Bronchial epithelial cell (primary cell): ENCODE data around the gene IGF1R. TPM values are rescaled to one million over a fixed set of nuclear protein-coding genes. Genes with fewer than 3 reads are reported as not detected.

Source experiments
- DNase-seq: peaks from one replicate; pipeline ENCODE4 v3.0.0-alpha.2; 2010; ENCODE audit warnings: low read depth
- FAIRE-seq: peaks from 2 replicates; lab custom pipeline; 2011; peaks lifted over from hg19 to GRCh38; lab: Jason Lieb, UNC
- H3K27me3 ChIP-seq: 2 replicates; pipeline ENCODE4 v1.5.1; 2011; ENCODE audit warnings: low read length; ENCODE audit not compliant: control insufficient read depth, insufficient read depth
- H3K36me3 ChIP-seq: 2 replicates; pipeline ENCODE4 v1.5.1; 2011; ENCODE audit warnings: low read length; ENCODE audit not compliant: control insufficient read depth, insufficient read depth
- H3K4me3 ChIP-seq: 2 replicates; pipeline ENCODE4 v1.5.1; 2011; ENCODE audit warnings: mild to moderate bottlenecking, low read depth, low read length, control low read depth
- total RNA-seq: library from RNA; depleted of rRNA; stranded (reverse); fragments of >200 nt; gene quantifications from 2 replicates; pipeline ENCODE4 v1.2.1, GENCODE V29; 2014
- TF ChIP-seq, protein P1 (sequence below): IDR thresholded peaks from 2 replicates; pipeline ENCODE4 v1.5.1; 2011; ENCODE audit warnings: mild to moderate bottlenecking, moderate library complexity, low read length, control low read depth, inconsistent platforms; ENCODE audit not compliant: insufficient read depth, severe bottlenecking

Gene IGF1R
- total RNA-seq, 1 donor from 2014 or later: 39.5 TPM

DNA sequence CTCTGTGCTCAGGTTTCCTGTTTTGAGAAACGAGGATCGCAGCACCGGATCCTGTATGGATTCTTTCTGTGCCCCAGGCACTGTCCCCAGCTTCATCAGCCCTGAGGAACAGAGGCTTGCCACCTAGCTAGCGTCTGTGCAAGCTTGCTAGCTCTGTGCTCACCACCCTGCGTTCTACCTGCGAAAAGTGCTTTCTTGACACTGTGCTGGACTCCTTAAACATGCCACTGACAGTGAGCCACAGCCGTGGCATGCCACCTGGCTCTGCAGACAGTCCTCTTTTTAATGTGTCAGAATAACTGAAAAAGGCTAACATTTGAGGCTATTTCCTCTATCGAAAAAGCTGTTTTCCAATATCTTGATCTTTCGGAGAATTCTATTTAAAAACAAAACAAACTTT is 357.8 kb downstream of the IGF1R start:
- no peak for DNase-seq

DNA sequence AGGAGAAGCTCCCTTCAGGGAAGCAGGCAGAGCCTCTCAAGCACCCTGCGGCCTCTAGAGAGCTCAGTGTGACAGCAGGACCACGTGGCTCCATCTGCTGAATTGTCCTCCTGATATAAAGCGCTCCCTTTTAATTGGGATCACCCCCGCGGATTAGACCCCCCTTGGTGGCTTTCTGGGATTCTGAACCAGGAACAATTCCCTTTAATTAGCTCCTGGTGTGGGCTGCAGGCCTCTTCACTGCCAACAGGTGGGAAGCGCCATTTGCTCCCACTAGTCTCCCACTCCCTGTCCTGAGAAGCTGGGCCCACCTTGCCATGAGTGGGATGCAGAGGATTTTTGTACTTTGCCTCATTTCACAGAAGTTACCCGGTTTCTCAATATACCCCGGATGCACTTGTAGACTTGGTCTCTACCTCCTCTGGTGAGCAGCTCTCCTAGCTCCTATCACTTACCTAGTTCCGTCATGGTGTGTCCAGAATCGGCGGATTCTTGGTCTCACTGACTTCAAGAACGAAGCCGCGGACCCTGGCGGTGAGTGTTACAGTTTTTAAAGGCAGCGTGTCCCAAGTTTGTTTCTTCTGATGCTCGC is 358.7 kb downstream of the IGF1R start:
- TF ChIP-seq, protein P1, sequence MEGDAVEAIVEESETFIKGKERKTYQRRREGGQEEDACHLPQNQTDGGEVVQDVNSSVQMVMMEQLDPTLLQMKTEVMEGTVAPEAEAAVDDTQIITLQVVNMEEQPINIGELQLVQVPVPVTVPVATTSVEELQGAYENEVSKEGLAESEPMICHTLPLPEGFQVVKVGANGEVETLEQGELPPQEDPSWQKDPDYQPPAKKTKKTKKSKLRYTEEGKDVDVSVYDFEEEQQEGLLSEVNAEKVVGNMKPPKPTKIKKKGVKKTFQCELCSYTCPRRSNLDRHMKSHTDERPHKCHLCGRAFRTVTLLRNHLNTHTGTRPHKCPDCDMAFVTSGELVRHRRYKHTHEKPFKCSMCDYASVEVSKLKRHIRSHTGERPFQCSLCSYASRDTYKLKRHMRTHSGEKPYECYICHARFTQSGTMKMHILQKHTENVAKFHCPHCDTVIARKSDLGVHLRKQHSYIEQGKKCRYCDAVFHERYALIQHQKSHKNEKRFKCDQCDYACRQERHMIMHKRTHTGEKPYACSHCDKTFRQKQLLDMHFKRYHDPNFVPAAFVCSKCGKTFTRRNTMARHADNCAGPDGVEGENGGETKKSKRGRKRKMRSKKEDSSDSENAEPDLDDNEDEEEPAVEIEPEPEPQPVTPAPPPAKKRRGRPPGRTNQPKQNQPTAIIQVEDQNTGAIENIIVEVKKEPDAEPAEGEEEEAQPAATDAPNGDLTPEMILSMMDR: no peak
- FAIRE-seq (no peak), DNase-seq (no peak)
- no peaks in the 10 kb centered on the region for H3K36me3 ChIP-seq
- H3K4me3 ChIP-seq: no peak overlapping the region
- H3K27me3 ChIP-seq: no peaks in the 10 kb centered on the region

More for the DNA sequence above, 357.8 kb downstream of the IGF1R start:
- Histone ChIP-seq H3K27me3 (no peaks in the 10 kb centered on the region), H3K36me3 (no peaks in the 10 kb centered on the region), H3K4me3 (no peak overlapping the region)
- TF ChIP-seq, protein P1: no peak
- no peak for FAIRE-seq

DNA sequence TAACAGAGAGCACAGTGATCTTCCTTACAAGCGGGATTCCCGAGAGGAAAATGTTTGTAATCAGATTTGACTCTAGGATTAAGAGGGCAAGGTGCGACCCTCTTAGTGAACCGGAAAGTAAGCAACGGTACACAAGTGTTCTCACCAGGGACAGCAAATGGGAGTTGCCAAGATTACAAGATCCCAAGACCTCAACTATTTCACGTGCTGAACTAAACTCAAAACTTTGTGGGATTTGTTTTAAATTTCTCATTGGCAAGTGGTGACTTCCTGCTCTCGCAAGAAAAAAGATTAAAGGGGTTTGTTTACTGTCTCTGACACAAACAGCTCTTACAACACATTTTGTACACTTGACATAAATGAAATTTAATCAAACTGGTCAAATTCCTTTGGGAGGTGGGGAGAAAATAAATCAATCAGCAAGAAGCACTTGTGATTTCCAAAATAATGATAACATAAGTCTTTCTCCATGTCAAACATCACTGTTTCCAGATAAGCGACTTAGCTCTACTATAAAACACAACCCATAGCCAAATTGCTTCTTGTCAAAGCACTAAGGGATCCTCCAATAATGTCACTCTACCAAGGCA is 361.5 kb downstream of the IGF1R start:
- TF ChIP-seq, protein P1: no peak
- DNase-seq (no peak), FAIRE-seq (no peak)
- no peak overlapping the region for H3K4me3 ChIP-seq
- H3K36me3 ChIP-seq: no peaks in the 10 kb centered on the region
- H3K27me3 ChIP-seq: no peaks in the 10 kb centered on the region

DNA sequence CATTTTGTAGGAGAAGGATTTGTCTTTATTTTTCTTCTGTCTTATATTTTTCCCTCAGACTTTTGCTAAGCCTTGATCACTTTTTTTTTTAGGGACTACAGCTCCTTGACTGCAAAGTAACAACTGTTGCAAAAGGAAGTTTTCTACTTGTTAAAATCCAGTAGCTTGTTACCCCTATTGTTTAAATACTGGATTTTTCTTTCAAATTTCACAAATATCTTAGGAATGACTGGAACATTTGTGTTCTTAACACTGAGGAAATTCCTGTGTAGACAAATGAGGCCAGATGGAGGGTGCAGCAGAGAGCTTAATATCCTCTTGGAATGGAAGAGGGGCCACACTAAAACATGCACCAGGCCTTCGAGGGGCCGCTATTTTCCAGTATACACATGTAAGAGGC is 362.4 kb downstream of the IGF1R start:
- TF ChIP-seq, protein P1: no peak
- H3K36me3 ChIP-seq: no peaks in the 10 kb centered on the region
- no peak for DNase-seq
- FAIRE-seq: no peak
- no peak overlapping the region for H3K4me3 ChIP-seq
- H3K27me3 ChIP-seq: peaks cover under 1% of the 10 kb centered on the region
